HG03432 (cell line): Measurements from ENCODE around the gene LUC7L.
"Not testable (repeated sequence)": the region's sequence is repeated elsewhere in the genome, so short reads cannot be mapped to it uniquely, and the experiment has no call there.

Experiments used
- ATAC-seq: cut with Tn5 transposase; IDR thresholded peaks from one replicate; pipeline ENCODE4 v1.9.1; 2021; ENCODE audit warnings: mild to moderate bottlenecking, moderate library complexity; ENCODE audit not compliant: unreplicated experiment

LUC7L gene

GRCh38 chr16:230351-230750 is 1.1 kb upstream of the LUC7L start:
- ATAC-seq, result not testable (repeated sequence)

- no peak for ATAC-seq
Measured at GRCh38 chr16:229731-230281, 557 bp upstream of the LUC7L start.

GRCh38 chr16:228151-228851 is 948 bp downstream of the LUC7L start:
- no peak for ATAC-seq

- ATAC-seq, result no peak
Measured at GRCh38 chr16:220021-220420, 9.2 kb downstream of the LUC7L start.

GRCh38 chr16:212999-213398 is 16.2 kb downstream of the LUC7L start:
- no peak for ATAC-seq

GRCh38 chr16:211631-212180 is 17.5 kb downstream of the LUC7L start:
- not testable (repeated sequence) for ATAC-seq

GRCh38 chr16:209359-209758 is 19.9 kb downstream of the LUC7L start:
- not testable (repeated sequence) for ATAC-seq

- not testable (repeated sequence) for ATAC-seq
Measured at GRCh38 chr16:204046-204445, 25.2 kb downstream of the LUC7L start.

- no peak for ATAC-seq
Measured at GRCh38 chr16:203246-203645, 26.0 kb downstream of the LUC7L start.

GRCh38 chr16:200388-200787 is 28.9 kb downstream of the LUC7L start:
- ATAC-seq, result no peak

- ATAC-seq, result no peak
Measured at GRCh38 chr16:194516-194915, 34.7 kb downstream of the LUC7L start.

- no peak for ATAC-seq
Measured at GRCh38 chr16:193441-193840, 35.8 kb downstream of the LUC7L start.

- ATAC-seq, result no peak
Measured at GRCh38 chr16:192686-193085, 36.6 kb downstream of the LUC7L start.

- no peak for ATAC-seq
Measured at GRCh38 chr16:191831-192230, 37.4 kb downstream of the LUC7L start.

- no peak for ATAC-seq
Measured at GRCh38 chr16:189604-190186, 39.6 kb downstream of the LUC7L start.

GRCh38 chr16:188674-189073 is 40.6 kb downstream of the LUC7L start:
- no peak for ATAC-seq

GRCh38 chr16:187330-187729 is 41.9 kb downstream of the LUC7L start:
- ATAC-seq, result no peak

- no peak for ATAC-seq
Measured at GRCh38 chr16:185691-186090, 43.6 kb downstream of the LUC7L start.

- no peak for ATAC-seq
Measured at GRCh38 chr16:185213-185612, 44.0 kb downstream of the LUC7L start.

- no peak for ATAC-seq
Measured at GRCh38 chr16:183005-183404, 46.2 kb downstream of the LUC7L start.

- ATAC-seq, result no peak
Measured at GRCh38 chr16:181565-182021, 47.7 kb downstream of the LUC7L start.
